COLO668 (cell line): ENCODE data around the gene KRT15.
"Not testable (repeated sequence)": the region's sequence is repeated elsewhere in the genome, so short reads cannot be mapped to it uniquely, and the experiment has no call there.

Experiments used
- DNase-seq: peaks from one replicate; lab custom pipeline; 2025; ENCODE audit not compliant: unreplicated experiment; lab: John Stamatoyannopoulos, UW

KRT15 gene

GRCh38 chr17:41544491-41544892 is 25.8 kb upstream of the KRT15 start:
- peak; percentile 56 for DNase-seq

- not testable (repeated sequence) for DNase-seq
Observed at GRCh38 chr17:41542786-41543185, 24.1 kb upstream of the KRT15 start.

- DNase-seq: no peak
Observed at GRCh38 chr17:41542357-41542756, 23.7 kb upstream of the KRT15 start.

- peak; percentile 30 for DNase-seq
Observed at GRCh38 chr17:41540921-41541625, 22.4 kb upstream of the KRT15 start.

- DNase-seq: peak; percentile 47
Observed at GRCh38 chr17:41539979-41540701, 21.4 kb upstream of the KRT15 start.

- DNase-seq: peak; percentile 30
Observed at GRCh38 chr17:41539071-41539492, 20.4 kb upstream of the KRT15 start.

GRCh38 chr17:41538565-41538991 is 19.9 kb upstream of the KRT15 start:
- DNase-seq: peak; percentile 58

- no peak for DNase-seq
Observed at GRCh38 chr17:41537990-41538389, 19.3 kb upstream of the KRT15 start.

GRCh38 chr17:41537614-41537954 is 18.9 kb upstream of the KRT15 start:
- no peak for DNase-seq

GRCh38 chr17:41536741-41537613 is 18.3 kb upstream of the KRT15 start:
- DNase-seq: no peak

- DNase-seq: peak; percentile 1
Observed at GRCh38 chr17:41535764-41536481, 17.2 kb upstream of the KRT15 start.

GRCh38 chr17:41534899-41535546 is 16.3 kb upstream of the KRT15 start:
- DNase-seq: no peak

GRCh38 chr17:41533613-41534012 is 14.9 kb upstream of the KRT15 start:
- DNase-seq: no peak

GRCh38 chr17:41532947-41533570 is 14.4 kb upstream of the KRT15 start:
- no peak for DNase-seq

GRCh38 chr17:41531993-41532392 is 13.3 kb upstream of the KRT15 start:
- no peak for DNase-seq

GRCh38 chr17:41530062-41531048 is 11.7 kb upstream of the KRT15 start:
- no peak for DNase-seq

GRCh38 chr17:41529491-41529915 is 10.8 kb upstream of the KRT15 start:
- DNase-seq: peak; percentile 49

- DNase-seq: peak; percentile 68
Observed at GRCh38 chr17:41528959-41529353, 10.3 kb upstream of the KRT15 start.
